Measurements from ENCODE around the gene CACNA1H.

GRCh38 chr16:1192384-1193073 is 39.6 kb downstream of the CACNA1H start:
- TF ChIP-seq CTCF (IDR thresholded peaks at IDR 0.05; ENCODE audit: insufficient read depth, low read length, poor library complexity, severe bottlenecking) (no peak), EZH2phosphoT487 (conservative IDR thresholded peaks at IDR 0.05; ENCODE audit: low read length) (no peak)

Measured in SU-DHL-6 (cell line).